Ovary (tissue), 3 donors: Measurements from ENCODE around the gene CPEB4.

ENCODE experiments used
- EP300 ChIP-seq: sonication (generic); formaldehyde crosslinking; IDR thresholded peaks from one replicate; pipeline ENCODE4 v1.6.1; 2017; ENCODE audit warnings: antibody characterized with exemption
- POLR2A ChIP-seq: fragments of 450-650 bp; IDR thresholded peaks from one replicate; pipeline ENCODE4 v1.6.1; 2017; ENCODE audit warnings: antibody characterized with exemption, mild to moderate bottlenecking, moderate library complexity
- TF ChIP-seq, protein P1 (sequence below), 3 donors: fragments of 450-650 bp in 2 of 3; fragments of 200-600 bp in 1 of 3; IDR thresholded peaks; one replicate each; pipeline versions ENCODE4 v1.5.1 to v1.8.0; 2016 to 2022; ENCODE audit warnings: antibody characterized with exemption in 3 of 3, mild to moderate bottlenecking in 1 of 3
- donor health status: DM: no; HTN: no; CAD: no.

DNA sequence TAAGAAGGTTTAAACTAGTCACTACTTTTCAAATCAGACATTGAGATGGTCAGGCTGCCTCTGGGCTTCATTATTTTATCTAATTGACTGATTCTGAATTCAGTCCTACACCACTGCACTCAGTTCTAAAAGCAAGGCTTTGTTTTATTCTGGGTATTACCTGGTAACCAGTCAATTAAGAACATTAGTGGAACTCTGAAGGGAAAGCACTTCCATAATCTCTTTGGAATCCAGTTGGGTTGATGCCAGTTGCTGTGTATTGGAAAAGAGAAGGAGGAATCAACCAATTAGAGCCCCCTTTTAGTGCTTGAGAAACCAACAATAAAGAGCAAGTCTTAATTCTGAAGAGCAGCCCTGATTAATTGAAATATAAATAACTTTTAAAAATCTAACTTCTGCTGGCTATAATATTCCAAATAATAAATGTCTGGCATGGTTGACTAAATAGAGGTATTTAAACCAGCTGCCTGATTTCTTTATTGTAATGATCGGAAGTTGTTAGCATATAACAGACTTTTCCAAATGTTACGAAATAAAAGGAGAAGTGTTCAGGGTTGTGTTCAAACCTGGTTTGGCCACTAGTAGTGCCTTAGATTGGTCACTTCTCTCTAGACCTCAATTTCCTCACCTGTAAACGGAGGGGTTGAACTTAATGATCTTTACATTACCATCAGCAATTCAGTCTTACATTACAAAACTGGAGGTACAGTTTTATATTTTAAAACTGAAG, 32.0 kb downstream of the CPEB4 start:
- TF ChIP-seq, protein P1, sequence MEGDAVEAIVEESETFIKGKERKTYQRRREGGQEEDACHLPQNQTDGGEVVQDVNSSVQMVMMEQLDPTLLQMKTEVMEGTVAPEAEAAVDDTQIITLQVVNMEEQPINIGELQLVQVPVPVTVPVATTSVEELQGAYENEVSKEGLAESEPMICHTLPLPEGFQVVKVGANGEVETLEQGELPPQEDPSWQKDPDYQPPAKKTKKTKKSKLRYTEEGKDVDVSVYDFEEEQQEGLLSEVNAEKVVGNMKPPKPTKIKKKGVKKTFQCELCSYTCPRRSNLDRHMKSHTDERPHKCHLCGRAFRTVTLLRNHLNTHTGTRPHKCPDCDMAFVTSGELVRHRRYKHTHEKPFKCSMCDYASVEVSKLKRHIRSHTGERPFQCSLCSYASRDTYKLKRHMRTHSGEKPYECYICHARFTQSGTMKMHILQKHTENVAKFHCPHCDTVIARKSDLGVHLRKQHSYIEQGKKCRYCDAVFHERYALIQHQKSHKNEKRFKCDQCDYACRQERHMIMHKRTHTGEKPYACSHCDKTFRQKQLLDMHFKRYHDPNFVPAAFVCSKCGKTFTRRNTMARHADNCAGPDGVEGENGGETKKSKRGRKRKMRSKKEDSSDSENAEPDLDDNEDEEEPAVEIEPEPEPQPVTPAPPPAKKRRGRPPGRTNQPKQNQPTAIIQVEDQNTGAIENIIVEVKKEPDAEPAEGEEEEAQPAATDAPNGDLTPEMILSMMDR (IDR thresholded peaks at IDR 0.05), result no peak
- no peak for TF ChIP-seq POLR2A
- TF ChIP-seq EP300, result no peak
